Measurements from ENCODE around the gene PGAM5.

PGAM5 gene

GRCh38 chr12:132719141-132719953, 8.7 kb downstream of the PGAM5 start:
- DNase-seq (ENCODE audit: insufficient read length, low spot score), result no peak

GRCh38 chr12:132719954-132720324, 9.3 kb downstream of the PGAM5 start:
- DNase-seq (ENCODE audit: insufficient read length, low spot score), result no peak
- FAIRE-seq, result no peak

More at GRCh38 chr12:132719141-132719953, 8.7 kb downstream of the PGAM5 start:
- no peak for FAIRE-seq

GRCh38 chr12:132720606-132721345, 10.1 kb downstream of the PGAM5 start:
- FAIRE-seq, result no peak
- DNase-seq (ENCODE audit: insufficient read length, low spot score), result no peak

GRCh38 chr12:132723015-132723763, 12.5 kb downstream of the PGAM5 start:
- DNase-seq (ENCODE audit: insufficient read length, low spot score) (no peak), FAIRE-seq (no peak)

DNA sequence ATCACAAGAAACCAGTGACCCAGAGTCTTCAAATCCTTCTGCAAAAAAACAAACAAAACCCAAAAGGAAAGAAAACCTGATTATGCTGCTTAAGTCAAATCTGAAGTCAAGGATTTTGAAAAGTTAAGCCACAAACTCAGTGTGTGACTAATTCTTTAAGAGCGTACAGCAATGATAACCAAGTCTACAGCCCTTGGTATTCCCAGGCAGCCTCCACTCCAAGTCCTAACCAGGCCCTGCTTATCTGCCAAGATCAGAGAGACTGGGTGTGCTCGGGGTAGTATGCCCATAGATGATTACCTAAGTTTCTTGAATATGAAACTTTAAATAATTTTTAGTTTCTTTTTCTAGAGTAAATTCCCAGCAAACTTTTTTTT, 13.1 kb downstream of the PGAM5 start:
- no peak for DNase-seq (ENCODE audit: insufficient read length, low spot score)
- no peak for FAIRE-seq

- FAIRE-seq (no peak), DNase-seq (ENCODE audit: insufficient read length, low spot score) (no peak)
These were observed 14.0 kb downstream of the PGAM5 start for GRCh38 chr12:132724506-132725241.

- no peak for FAIRE-seq
These were observed 15.7 kb downstream of the PGAM5 start for GRCh38 chr12:132726386-132726785.

DNA sequence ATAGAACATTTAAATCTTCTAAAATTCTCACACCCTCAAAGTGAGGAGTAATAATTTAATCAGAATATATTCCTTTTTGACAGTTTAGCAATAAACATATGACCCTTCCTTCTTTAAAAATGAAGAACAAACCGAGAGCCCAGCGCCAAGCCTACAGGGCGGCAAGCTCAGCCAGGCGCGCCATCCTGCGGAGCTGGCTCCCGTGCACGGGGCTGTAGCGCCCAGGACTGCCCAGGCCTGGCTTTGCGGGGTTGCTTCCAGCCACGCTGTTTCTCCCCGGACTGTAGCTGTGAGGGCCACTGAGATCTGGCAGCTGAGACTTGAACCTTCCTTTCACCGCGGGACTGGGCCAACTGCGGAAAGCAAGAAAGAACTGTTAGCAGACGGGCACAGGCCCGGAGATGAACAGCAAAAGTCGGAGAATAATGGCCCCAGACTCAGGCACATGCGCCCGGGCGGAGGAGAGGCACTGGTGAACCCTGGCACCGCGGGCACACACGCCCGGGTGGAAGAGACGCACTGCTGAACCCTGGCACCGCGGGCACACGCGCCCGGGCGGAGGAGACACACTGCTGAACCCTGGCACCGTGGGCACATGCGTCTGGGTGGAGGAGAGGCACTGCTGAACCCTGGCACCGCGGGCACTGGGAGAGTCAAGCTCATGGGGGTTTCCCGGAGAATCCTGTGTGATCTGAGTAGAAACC, 16.6 kb downstream of the PGAM5 start:
- DNase-seq (ENCODE audit: insufficient read length, low spot score) (no peak), FAIRE-seq (no peak)

More at GRCh38 chr12:132726386-132726785, 15.7 kb downstream of the PGAM5 start:
- no peak for DNase-seq (ENCODE audit: insufficient read length, low spot score)

- DNase-seq (ENCODE audit: insufficient read length, low spot score) (no peak), FAIRE-seq (no peak)
These were observed 17.9 kb downstream of the PGAM5 start for GRCh38 chr12:132728502-132728901.

GRCh38 chr12:132729541-132730320, 19.1 kb downstream of the PGAM5 start:
- FAIRE-seq (no peak), DNase-seq (ENCODE audit: insufficient read length, low spot score) (no peak)

DNA sequence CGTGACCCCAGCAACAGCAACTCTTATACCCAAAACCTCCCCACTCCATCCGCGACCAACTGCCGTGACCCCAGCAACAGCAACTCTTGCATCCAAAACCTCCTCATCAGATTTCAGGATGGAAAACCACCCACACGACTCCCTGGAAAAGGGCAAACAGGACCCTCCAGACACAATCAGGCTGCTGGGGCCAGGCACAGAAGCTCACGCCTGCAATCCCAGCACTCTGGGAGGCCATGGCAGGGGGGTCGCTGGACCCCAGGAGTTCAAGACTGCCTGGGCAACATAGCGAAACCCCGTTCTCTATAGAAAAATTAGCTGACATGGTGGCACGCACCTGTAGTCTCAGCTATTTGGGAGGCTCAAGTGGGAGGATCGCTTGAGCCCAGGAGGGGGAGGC, 19.7 kb downstream of the PGAM5 start:
- FAIRE-seq, result no peak
- DNase-seq (ENCODE audit: insufficient read length, low spot score), result no peak

DNA sequence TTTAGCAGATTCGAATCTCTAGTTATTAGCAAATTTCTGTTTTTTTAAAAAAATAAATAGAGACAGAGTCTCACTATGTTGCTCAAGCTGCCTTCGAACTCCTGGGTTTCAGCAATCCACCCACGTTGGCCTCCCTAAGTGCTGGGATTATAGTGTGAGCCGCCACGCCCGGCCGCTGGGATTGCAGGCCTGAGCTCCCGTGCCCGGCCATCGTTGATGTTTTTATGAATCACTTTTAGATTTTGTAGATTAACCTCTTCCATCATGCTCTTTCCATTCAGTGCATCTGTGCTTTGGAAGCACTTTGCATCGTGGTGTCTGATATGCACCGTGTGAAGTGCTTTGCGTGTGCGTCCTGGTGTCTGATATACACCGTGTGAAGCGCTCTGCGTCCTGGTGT, 20.9 kb downstream of the PGAM5 start:
- FAIRE-seq (no peak), DNase-seq (ENCODE audit: insufficient read length, low spot score) (no peak)

DNA sequence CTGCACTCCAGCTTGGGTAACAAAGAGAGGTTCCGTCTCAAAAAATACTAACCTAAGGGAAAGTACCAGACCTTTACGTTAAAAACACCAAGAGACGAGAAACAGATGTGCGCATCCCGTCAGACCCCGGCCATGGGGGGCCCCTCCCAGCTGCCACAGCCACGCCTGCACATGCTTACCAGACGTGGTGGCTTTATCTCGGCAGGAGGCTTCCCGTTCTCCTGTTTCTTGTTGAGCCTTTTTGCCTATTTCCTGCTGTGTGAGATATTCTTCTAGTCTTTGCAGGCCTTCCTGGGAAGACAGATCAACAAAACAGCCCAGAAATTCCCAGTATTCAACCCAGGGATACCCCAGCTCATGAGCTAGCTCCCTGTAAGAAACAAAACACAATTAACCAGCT, 23.6 kb downstream of the PGAM5 start:
- FAIRE-seq (no peak), DNase-seq (ENCODE audit: insufficient read length, low spot score) (no peak)

- no peak for FAIRE-seq
- no peak for DNase-seq (ENCODE audit: insufficient read length, low spot score)
These were observed 24.9 kb downstream of the PGAM5 start for GRCh38 chr12:132735496-132735895.

GRCh38 chr12:132736378-132736777, 25.7 kb downstream of the PGAM5 start:
- FAIRE-seq, result no peak
- no peak for DNase-seq (ENCODE audit: insufficient read length, low spot score)

DNA sequence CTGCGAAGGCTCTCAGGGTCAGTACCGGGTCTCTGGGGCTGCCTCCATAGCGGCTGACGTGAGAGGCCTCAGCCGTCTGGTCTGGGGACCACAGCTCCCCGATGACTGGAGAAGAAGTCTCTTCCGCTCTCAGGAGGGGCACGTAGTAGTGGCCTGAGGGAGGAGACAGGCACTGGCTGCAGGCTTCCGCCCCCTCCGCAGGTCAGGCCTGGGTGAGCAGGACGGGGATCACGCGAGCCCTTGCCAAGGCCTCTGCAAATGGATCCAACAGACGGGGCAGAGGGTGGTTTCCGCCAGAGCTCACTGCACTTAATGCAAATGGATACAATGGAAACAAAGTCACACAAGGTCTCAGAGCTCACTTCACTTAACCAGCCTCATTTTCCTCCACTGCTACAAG, 26.3 kb downstream of the PGAM5 start:
- no peak for DNase-seq (ENCODE audit: insufficient read length, low spot score)
- FAIRE-seq, result no peak

GRCh38 chr12:132739600-132740312, 29.1 kb downstream of the PGAM5 start:
- FAIRE-seq (no peak), DNase-seq (ENCODE audit: insufficient read length, low spot score) (no peak)

GRCh38 chr12:132740313-132740646, 29.6 kb downstream of the PGAM5 start:
- FAIRE-seq, result no peak
- no peak for DNase-seq (ENCODE audit: insufficient read length, low spot score)

- DNase-seq (ENCODE audit: insufficient read length, low spot score) (no peak), FAIRE-seq (no peak)
These were observed 30.0 kb downstream of the PGAM5 start for GRCh38 chr12:132740652-132741051.

Measured in GM19239 (cell line).